Calu3 (cell line): ENCODE data around the gene OR4E1. TPM values are rescaled to one million over a fixed set of nuclear protein-coding genes. Genes with fewer than 3 reads are reported as not detected.

Experiments used
- BruUV-seq: library from RNA; stranded (reverse); fragments of 400-500 nt; replicated peaks from 2 replicates; lab custom pipeline; 2021; lab: Mats Ljungman, UMichigan
- CTCF ChIA-PET: fragments of 300-600 bp; sonication (Branson Sonifier 250); formaldehyde crosslinking; loops from one replicate; lab custom pipeline; 2022; ENCODE audit warnings: antibody characterized with exemption; lab: Charles Lee
- DNase-seq: peaks from one replicate; pipeline ENCODE4 v3.0.0; 2022
- H3K27ac Mint-ChIP-seq: one replicate; pipeline ENCODE4 v1.8.0; 2022; ENCODE audit warnings: mixed read lengths; ENCODE audit not compliant: unreplicated experiment
- H3K27me3 Mint-ChIP-seq: one replicate; pipeline ENCODE4 v1.8.0; 2022; ENCODE audit warnings: mixed read lengths; ENCODE audit not compliant: unreplicated experiment
- H3K36me3 Mint-ChIP-seq: one replicate; pipeline ENCODE4 v1.8.0; 2022; ENCODE audit warnings: mild to moderate bottlenecking, moderate library complexity, mixed read lengths; ENCODE audit not compliant: insufficient read depth, unreplicated experiment
- H3K4me1 Mint-ChIP-seq: one replicate; pipeline ENCODE4 v1.8.0; 2022; ENCODE audit warnings: mild to moderate bottlenecking, low read depth, mixed read lengths; ENCODE audit not compliant: unreplicated experiment
- H3K4me3 Mint-ChIP-seq: one replicate; pipeline ENCODE4 v1.8.0; 2022; ENCODE audit warnings: mild to moderate bottlenecking, low read depth, moderate library complexity, mixed read lengths; ENCODE audit not compliant: unreplicated experiment
- H3K9me3 Mint-ChIP-seq: one replicate; pipeline ENCODE4 v1.8.0; 2022; ENCODE audit warnings: low read depth, mixed read lengths; ENCODE audit not compliant: unreplicated experiment
- intact Hi-C: fragments of 100-400 bp; cut with micrococcal nuclease; formaldehyde crosslinking; loops from one replicate; pipeline ENCODE4 v1.10.0; 2022; ENCODE audit not compliant: unreplicated experiment
- total RNA-seq: library from RNA; stranded (reverse); gene quantifications from 2 replicates; pipeline ENCODE4 v1.2.3, GENCODE V29; 2022
- TF ChIP-seq, protein P1 (sequence below): fragments of 200-600 bp; IDR thresholded peaks from one replicate; pipeline ENCODE4 v1.8.0; 2022; ENCODE audit warnings: antibody characterized with exemption; ENCODE audit not compliant: unreplicated experiment

The OR4E1 gene
- total RNA-seq, 1 experiment from 2014 or later = not detected

DNA sequence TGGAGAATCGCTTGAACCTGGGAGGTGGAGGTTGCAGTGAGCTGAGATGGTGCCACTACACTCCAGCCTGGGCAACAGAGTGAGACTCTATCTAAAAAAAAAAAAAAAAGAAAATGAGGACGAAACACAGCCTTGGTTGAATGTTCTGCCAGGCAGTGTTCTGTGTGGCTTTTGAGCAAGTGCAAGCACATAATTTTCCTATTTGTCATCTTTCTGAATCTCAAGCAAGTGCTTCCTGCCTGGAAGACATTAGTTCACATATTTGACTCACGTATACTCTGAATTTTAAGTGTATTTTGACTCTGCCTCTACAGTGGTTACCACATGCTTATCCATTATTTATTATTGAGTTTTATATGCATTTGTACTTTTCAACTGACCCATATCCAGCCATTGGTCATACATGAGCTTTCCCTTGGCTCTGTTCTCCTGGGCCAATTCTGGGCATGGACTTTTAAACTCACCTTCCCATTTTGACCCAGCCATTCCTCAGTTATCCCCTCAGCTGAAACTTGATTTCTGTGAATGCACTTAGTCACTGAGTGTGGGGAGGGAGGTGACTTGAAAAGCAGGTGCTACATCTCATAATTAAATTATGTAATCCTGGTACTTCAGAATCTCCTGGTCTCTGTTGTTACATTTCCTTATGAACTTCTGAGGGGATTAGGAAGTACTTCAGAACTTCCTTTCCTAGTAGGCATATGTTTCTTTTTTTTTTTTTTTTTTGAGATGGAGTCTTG lies 47.0 kb downstream of the OR4E1 start:
- no peak overlapping the region for H3K27ac Mint-ChIP-seq
- intact Hi-C loops = no loop called here
- CTCF ChIA-PET = no interaction called here

More for the DNA sequence above, 47.0 kb downstream of the OR4E1 start:
- Mint-ChIP-seq H3K4me1 (no peaks in the 10 kb centered on the region), H3K4me3 (no peak overlapping the region), H3K27me3 (peaks cover 32% of the 10 kb centered on the region), H3K9me3 (no peaks in the 10 kb centered on the region), H3K36me3 (no peaks in the 10 kb centered on the region)
- DNase-seq = no peak
- BruUV-seq = no TSS peak
- TF ChIP-seq, protein P1, sequence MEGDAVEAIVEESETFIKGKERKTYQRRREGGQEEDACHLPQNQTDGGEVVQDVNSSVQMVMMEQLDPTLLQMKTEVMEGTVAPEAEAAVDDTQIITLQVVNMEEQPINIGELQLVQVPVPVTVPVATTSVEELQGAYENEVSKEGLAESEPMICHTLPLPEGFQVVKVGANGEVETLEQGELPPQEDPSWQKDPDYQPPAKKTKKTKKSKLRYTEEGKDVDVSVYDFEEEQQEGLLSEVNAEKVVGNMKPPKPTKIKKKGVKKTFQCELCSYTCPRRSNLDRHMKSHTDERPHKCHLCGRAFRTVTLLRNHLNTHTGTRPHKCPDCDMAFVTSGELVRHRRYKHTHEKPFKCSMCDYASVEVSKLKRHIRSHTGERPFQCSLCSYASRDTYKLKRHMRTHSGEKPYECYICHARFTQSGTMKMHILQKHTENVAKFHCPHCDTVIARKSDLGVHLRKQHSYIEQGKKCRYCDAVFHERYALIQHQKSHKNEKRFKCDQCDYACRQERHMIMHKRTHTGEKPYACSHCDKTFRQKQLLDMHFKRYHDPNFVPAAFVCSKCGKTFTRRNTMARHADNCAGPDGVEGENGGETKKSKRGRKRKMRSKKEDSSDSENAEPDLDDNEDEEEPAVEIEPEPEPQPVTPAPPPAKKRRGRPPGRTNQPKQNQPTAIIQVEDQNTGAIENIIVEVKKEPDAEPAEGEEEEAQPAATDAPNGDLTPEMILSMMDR = no peak

Other genes with a start within 250 kb of the OR4E1 start
- 93.1 and 100 TPM in 2 replicates for gene CHD8, start 217.7 kb downstream of the OR4E1 start, total RNA-seq
- 25.2 and 25.4 TPM in 2 replicates for gene RAB2B, start 196.9 kb downstream of the OR4E1 start, total RNA-seq
- gene TOX4, start 196.6 kb downstream of the OR4E1 start, total RNA-seq = 77.4 and 78.0 TPM in 2 replicates
- 40.5 and 42.2 TPM in 2 replicates for gene METTL3, start 162.5 kb downstream of the OR4E1 start, total RNA-seq
- 3.5 and 3.9 TPM in 2 replicates for gene SALL2, start 147.5 kb downstream of the OR4E1 start, total RNA-seq
- gene OR10G3, start 93.7 kb downstream of the OR4E1 start, total RNA-seq = not detected in 2 replicates
- not detected in 2 replicates for gene OR10G2, start 38.9 kb downstream of the OR4E1 start, total RNA-seq
- not detected in 2 replicates for gene OR4E2, start 20.0 kb downstream of the OR4E1 start, total RNA-seq